Measurements from ENCODE around the gene PEX13. TPM values are rescaled to one million over a fixed set of nuclear protein-coding genes. Genes with fewer than 3 reads are reported as not detected.
"Not testable (repeated sequence)": the region's sequence is repeated elsewhere in the genome, so short reads cannot be mapped to it uniquely, and the experiment has no call there.

The PEX13 gene
- total RNA-seq, 2 donors from 2014 or later, result 16.0 to 18.9 TPM

GRCh38 chr2:60976875-60977561, 40.5 kb upstream of the PEX13 start:
- Histone ChIP-seq H3K27me3 (no peaks in the 10 kb centered on the region), H3K9me3 (no peaks in the 10 kb centered on the region), H3K4me3 (no peak overlapping the region), H3K36me3 (no peaks in the 10 kb centered on the region), H3K27ac (no peak overlapping the region), H3K4me1 (no peaks in the 10 kb centered on the region)
- no peak for TF ChIP-seq CTCF (IDR thresholded peaks at IDR 0.05)
- no peak for DNase-seq (ENCODE audit: low spot score)

DNA sequence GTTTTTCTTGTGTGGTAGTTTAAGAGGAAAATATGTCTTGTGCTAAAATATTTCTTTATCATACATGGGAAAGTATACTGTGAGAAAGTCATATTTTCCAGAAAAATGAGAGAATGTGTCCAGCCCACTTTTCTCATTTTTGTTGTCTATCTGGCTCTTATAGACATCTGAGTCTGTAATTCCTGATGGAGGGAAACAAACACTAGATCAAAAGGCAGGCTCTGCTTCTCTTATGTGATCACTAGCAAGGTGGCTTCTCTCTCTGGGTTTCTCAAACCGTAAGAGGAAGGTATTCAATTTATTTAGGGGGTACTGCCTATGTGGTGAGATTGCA, 40.0 kb upstream of the PEX13 start:
- H3K36me3 ChIP-seq, result no peaks in the 10 kb centered on the region
- no peaks in the 10 kb centered on the region for H3K27me3 ChIP-seq
- no peaks in the 10 kb centered on the region for H3K4me1 ChIP-seq
- H3K9me3 ChIP-seq, result no peaks in the 10 kb centered on the region
- no peak for TF ChIP-seq CTCF (IDR thresholded peaks at IDR 0.05)
- no peak overlapping the region for H3K27ac ChIP-seq
- DNase-seq (ENCODE audit: low spot score), result no peak
- no peak overlapping the region for H3K4me3 ChIP-seq

DNA sequence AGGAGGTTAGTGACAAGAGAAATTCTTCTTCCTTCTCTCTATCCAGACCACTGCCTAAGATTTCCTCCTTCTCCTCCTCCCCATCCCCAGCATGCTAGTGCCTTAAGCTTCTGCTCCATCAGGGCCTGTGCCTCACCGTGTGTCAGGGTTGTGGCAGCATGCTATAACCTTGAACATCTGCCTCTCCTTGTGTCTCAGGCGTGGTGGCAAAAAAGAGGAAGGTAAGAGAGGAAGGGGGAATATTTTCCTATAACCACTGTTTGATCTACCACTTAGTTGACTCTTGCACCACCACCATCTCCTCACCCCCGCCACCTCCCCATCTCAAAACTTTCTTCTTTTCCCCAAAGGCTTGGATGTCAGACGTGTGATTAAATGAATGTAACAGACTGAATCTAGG, 38.3 kb upstream of the PEX13 start:
- no peak for DNase-seq (ENCODE audit: low spot score)
- Histone ChIP-seq H3K4me1 (no peaks in the 10 kb centered on the region), H3K27ac (no peak overlapping the region), H3K27me3 (no peaks in the 10 kb centered on the region), H3K4me3 (no peak overlapping the region), H3K36me3 (no peaks in the 10 kb centered on the region), H3K9me3 (no peaks in the 10 kb centered on the region)
- no peak for TF ChIP-seq CTCF (IDR thresholded peaks at IDR 0.05)

DNA sequence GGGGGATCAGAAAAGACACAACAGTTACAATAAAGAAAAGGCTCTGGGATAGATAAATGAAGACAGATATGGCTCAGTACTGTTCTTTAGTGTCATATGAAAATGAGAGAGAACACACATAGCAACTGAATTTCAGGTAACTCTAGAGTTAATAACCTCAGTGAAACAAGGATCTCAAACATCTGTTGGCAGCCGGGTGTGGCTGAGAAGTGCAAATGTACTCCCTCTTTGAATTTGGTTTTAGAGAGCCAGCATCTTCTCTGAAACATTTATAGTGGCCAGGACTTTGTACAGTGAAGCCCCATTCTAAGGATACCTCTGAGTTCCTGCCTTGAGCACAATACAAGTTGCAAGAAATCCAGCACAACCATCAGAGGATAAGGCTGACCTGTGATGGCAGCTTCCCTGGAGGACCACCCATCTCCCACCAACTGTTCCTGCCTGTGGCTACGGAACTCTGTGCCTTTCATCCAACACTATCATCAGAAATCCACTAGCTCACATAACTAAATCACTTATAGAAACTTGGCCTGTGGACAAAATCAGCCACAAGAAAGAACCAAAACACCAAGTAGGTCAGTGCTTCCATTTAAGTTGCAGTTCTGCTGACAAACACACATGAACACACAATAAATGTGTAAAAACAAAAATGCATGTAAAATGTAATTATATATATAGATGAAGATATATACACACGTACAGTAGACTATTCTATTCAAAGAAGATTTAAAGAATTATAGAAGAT, 37.3 kb upstream of the PEX13 start:
- H3K4me3 ChIP-seq, result no peak overlapping the region
- H3K27ac ChIP-seq, result no peak overlapping the region
- H3K9me3 ChIP-seq, result no peaks in the 10 kb centered on the region
- no peak for DNase-seq (ENCODE audit: low spot score)
- H3K4me1 ChIP-seq, result no peaks in the 10 kb centered on the region
- no peaks in the 10 kb centered on the region for H3K27me3 ChIP-seq
- TF ChIP-seq CTCF (IDR thresholded peaks at IDR 0.05), result no peak
- no peaks in the 10 kb centered on the region for H3K36me3 ChIP-seq

- not testable (repeated sequence) for DNase-seq (ENCODE audit: low spot score); H3K27ac ChIP-seq; H3K27me3 ChIP-seq
Measured at GRCh38 chr2:60982066-60982465, 35.5 kb upstream of the PEX13 start.

GRCh38 chr2:60984720-60985119, 32.8 kb upstream of the PEX13 start:
- Histone ChIP-seq H3K36me3 (no peaks in the 10 kb centered on the region), H3K27me3 (no peaks in the 10 kb centered on the region), H3K4me3 (no peak overlapping the region), H3K4me1 (no peaks in the 10 kb centered on the region), H3K9me3 (no peaks in the 10 kb centered on the region), H3K27ac (no peak overlapping the region)
- no peak for TF ChIP-seq CTCF (IDR thresholded peaks at IDR 0.05)
- no peak for DNase-seq (ENCODE audit: low spot score)

More at GRCh38 chr2:60982066-60982465, 35.5 kb upstream of the PEX13 start:
- not testable (repeated sequence) for H3K4me1 ChIP-seq, H3K36me3 ChIP-seq, H3K9me3 ChIP-seq, H3K4me3 ChIP-seq

Measured in right atrium auricular region (tissue), 2 donors.